ENCODE measurements around the gene MGARP. TPM values are rescaled to one million over a fixed set of nuclear protein-coding genes. Genes with fewer than 3 reads are reported as not detected.
A peak's percentile ranks its signal among the peaks of the same experiment; 100 is the strongest.

MGARP gene
- total and polyA plus RNA-seq, 2 of the 4 experiments (the other 2 are of a cell fraction): 34.7 to 35.0 TPM

DNA sequence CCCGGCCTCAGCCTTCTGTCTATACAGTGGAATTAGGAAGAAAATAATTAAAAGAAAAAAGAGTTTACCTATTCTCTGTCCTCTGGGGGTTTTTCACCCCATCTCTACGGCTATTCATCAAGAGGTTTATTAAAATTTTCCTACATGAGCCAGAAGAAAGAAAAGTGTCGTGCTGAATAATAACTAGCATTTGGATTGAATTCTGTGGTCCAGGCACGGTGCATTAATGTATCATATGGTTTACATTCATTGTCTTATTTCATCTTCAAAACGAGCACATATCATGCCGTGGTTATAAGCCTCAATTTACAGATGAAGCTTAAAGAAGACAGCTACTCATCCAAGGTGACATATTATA lies 15.9 kb upstream of the MGARP start:
- H2BK15ac ChIP-seq (ENCODE audit: low read depth, low read length): 0 out of 3 replicates have a peak overlapping the region, but pooled peaks have one; percentile 40
- no peak overlapping the region for H2AK9ac ChIP-seq (replicated peaks; ENCODE audit: low read depth, low read length, poor library complexity)
- H4K8ac ChIP-seq (ENCODE audit: low read depth in 2 of 2, low read length in 2 of 2): peak overlapping the region; percentile 22 to 54; a peak in 3 of 4 replicates
- peak overlapping the region; percentile 14 for H2BK5ac ChIP-seq (ENCODE audit: low read depth, low read length, poor library complexity, severe bottlenecking)
- no CpG with 5 or more reads among the region's 6 CpGs for WGBS, 2 experiments (ENCODE audit: extremely low coverage in 2 of 2, insufficient read length in 1 of 2)
- peaks cover 3% of the 10 kb centered on the region for H3K36me3 ChIP-seq (ENCODE audit: control insufficient read depth, insufficient read depth, low read length)
- no TSS peak for BruUV-seq (replicated peaks)
- H3K56ac ChIP-seq (ENCODE audit: extremely low read depth, insufficient read depth, low read length): no peak overlapping the region
- H3K4me2 ChIP-seq (ENCODE audit: low read depth, low read length): peak overlapping the region; percentile 30; the same call in 1 of the 2 replicates
- H3K18ac ChIP-seq (ENCODE audit: low read depth, low read length): no peak overlapping the region
- H2BK20ac ChIP-seq (ENCODE audit: low read depth, low read length): no peak overlapping the region
- in situ Hi-C loops (cut with MboI; ENCODE audit: low sequenced_read_pairs): loop anchor here (5.0 to 10.0 kb wide), 3 partner anchors 64 to 191 kb away; no protein-coding TSS in a partner anchor
- H4K20me1 ChIP-seq (ENCODE audit: insufficient read depth, low read length): no peaks in the 10 kb centered on the region
- no peak overlapping the region for H3K23ac ChIP-seq (ENCODE audit: low read depth, low read length)
- no peak overlapping the region for H3K14ac ChIP-seq (replicated peaks; ENCODE audit: low read depth, low read length)
- H3K4me3 ChIP-seq (ENCODE audit: insufficient read depth, low read depth, low read length): no peak overlapping the region
- POLR2A ChIA-PET (ENCODE audit: unreplicated experiment): interaction anchor here (0.5 to 1.1 kb wide), 2 partner anchors 11 to 14 kb away, joined by 3 read pairs; no protein-coding TSS in a partner anchor
- no peak overlapping the region for H3K27ac ChIP-seq (ENCODE audit: insufficient read depth, low read length)
- H3K27me3 ChIP-seq (ENCODE audit: control insufficient read depth, insufficient read depth, low read length): no peaks in the 10 kb centered on the region
- H3K4me1 ChIP-seq (ENCODE audit: control insufficient read depth, insufficient read depth, low read length): peaks cover 4% of the 10 kb centered on the region; the same call in 1 of the 2 replicates
- H2AK5ac ChIP-seq (ENCODE audit: low read depth, low read length): no peak overlapping the region
- H2AFZ ChIP-seq (replicated peaks; ENCODE audit: low read length, poor library complexity): peak overlapping the region; percentile 97
- CTCF ChIA-PET: interaction anchor here (0.5 to 3.0 kb wide), 11 partner anchors 11 to 557 kb away, joined by 3 to 13 read pairs (median 4); no protein-coding TSS in a partner anchor
- ATAC-seq (ENCODE audit: low read depth): no peak
- H3K9me1 ChIP-seq (ENCODE audit: insufficient read depth, low read length): 0 out of 2 replicates have a peak, but pooled peaks cover 2% of the 10 kb centered on the region
- TF ChIP-seq, protein P1, sequence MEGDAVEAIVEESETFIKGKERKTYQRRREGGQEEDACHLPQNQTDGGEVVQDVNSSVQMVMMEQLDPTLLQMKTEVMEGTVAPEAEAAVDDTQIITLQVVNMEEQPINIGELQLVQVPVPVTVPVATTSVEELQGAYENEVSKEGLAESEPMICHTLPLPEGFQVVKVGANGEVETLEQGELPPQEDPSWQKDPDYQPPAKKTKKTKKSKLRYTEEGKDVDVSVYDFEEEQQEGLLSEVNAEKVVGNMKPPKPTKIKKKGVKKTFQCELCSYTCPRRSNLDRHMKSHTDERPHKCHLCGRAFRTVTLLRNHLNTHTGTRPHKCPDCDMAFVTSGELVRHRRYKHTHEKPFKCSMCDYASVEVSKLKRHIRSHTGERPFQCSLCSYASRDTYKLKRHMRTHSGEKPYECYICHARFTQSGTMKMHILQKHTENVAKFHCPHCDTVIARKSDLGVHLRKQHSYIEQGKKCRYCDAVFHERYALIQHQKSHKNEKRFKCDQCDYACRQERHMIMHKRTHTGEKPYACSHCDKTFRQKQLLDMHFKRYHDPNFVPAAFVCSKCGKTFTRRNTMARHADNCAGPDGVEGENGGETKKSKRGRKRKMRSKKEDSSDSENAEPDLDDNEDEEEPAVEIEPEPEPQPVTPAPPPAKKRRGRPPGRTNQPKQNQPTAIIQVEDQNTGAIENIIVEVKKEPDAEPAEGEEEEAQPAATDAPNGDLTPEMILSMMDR (conservative IDR thresholded peaks at IDR 0.05; ENCODE audit: low read depth, low read length): no peak
- TF ChIP-seq, protein P2, sequence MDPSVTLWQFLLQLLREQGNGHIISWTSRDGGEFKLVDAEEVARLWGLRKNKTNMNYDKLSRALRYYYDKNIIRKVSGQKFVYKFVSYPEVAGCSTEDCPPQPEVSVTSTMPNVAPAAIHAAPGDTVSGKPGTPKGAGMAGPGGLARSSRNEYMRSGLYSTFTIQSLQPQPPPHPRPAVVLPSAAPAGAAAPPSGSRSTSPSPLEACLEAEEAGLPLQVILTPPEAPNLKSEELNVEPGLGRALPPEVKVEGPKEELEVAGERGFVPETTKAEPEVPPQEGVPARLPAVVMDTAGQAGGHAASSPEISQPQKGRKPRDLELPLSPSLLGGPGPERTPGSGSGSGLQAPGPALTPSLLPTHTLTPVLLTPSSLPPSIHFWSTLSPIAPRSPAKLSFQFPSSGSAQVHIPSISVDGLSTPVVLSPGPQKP (IDR thresholded peaks at IDR 0.05; ENCODE audit: borderline replicate concordance, low read depth, low read length): no peak
- TF ChIP-seq FOS (IDR thresholded peaks at IDR 0.05; ENCODE audit: low read depth, low read length) (no peak), RAD21 (IDR thresholded peaks at IDR 0.05; ENCODE audit: low read length) (no peak), MXI1 (IDR thresholded peaks at IDR 0.05; ENCODE audit: borderline replicate concordance, low read depth, low read length) (no peak), MAZ (IDR thresholded peaks at IDR 0.05; ENCODE audit: borderline replicate concordance, low read depth, low read length) (no peak), CHD1 (IDR thresholded peaks at IDR 0.05; ENCODE audit: low read depth, low read length) (no peak), CEBPB (IDR thresholded peaks at IDR 0.05; ENCODE audit: low read depth, low read length) (no peak), SMC3 (IDR thresholded peaks at IDR 0.05; ENCODE audit: low read depth, low read length) (no peak), RCOR1 (IDR thresholded peaks at IDR 0.05; ENCODE audit: insufficient replicate concordance, low read length) (no peak), BHLHE40 (IDR thresholded peaks at IDR 0.05; ENCODE audit: low read depth, low read length) (no peak), POLR2A (IDR thresholded peaks at IDR 0.05; ENCODE audit: low read depth, low read length) (no peak)
- TF ChIP-seq, protein P3, sequence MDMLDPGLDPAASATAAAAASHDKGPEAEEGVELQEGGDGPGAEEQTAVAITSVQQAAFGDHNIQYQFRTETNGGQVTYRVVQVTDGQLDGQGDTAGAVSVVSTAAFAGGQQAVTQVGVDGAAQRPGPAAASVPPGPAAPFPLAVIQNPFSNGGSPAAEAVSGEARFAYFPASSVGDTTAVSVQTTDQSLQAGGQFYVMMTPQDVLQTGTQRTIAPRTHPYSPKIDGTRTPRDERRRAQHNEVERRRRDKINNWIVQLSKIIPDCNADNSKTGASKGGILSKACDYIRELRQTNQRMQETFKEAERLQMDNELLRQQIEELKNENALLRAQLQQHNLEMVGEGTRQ (IDR thresholded peaks at IDR 0.05; ENCODE audit: low read depth, low read length): no peak
- H3K9me3 ChIP-seq (ENCODE audit: control insufficient read depth, insufficient read depth, low read length): no peaks in the 10 kb centered on the region
- H4K91ac ChIP-seq (ENCODE audit: insufficient read depth, low read depth, low read length): no peak overlapping the region
- no peak overlapping the region for H3K9ac ChIP-seq (ENCODE audit: low read depth, low read length)
- dilution Hi-C loops (cut with HindIII; ENCODE audit: low sequenced_read_pairs, unreplicated experiment): no loop called here
- no peak overlapping the region for H3K4ac ChIP-seq (ENCODE audit: low read depth, low read length)
- DNase-seq: no peak
- intact Hi-C loops (cut with micrococcal nuclease): loop anchor here (1.0 to 2.0 kb wide), 4 partner anchors 67 to 266 kb away; partner anchors contain the start of gene ELF2
- peaks cover 10 to 47% of the 10 kb centered on the region in 2 experiments for H3K79me1 ChIP-seq (ENCODE audit: low read depth in 1 of 2, low read length in 2 of 2)
- H2BK120ac ChIP-seq (ENCODE audit: low read depth, low read length): peak overlapping the region; percentile 41; the same call in 1 of the 2 replicates
- H4K5ac ChIP-seq (ENCODE audit: low read depth, low read length): no peak overlapping the region

All from IMR-90 (cell line).